Measurements from ENCODE around the gene VOPP1.

Gene VOPP1

GRCh38 chr7:55467047-55467593, 105.2 kb downstream of the VOPP1 start:
- Histone ChIP-seq H2AFZ (ENCODE audit: low read depth) (no peak overlapping the region), H3K36me3 (ENCODE audit: insufficient read depth) (no peaks in the 10 kb centered on the region; the same call in 1 of the 2 replicates), H3K4me1 (ENCODE audit: low read depth, poor library complexity, severe bottlenecking) (peaks cover 71% of the 10 kb centered on the region), H3K9ac (no peak overlapping the region), H3K27ac (no peak overlapping the region; the same call in 1 of the 2 replicates), H4K20me1 (ENCODE audit: insufficient read depth) (no peaks in the 10 kb centered on the region), H3K79me2 (ENCODE audit: insufficient read depth, low read depth) (peaks cover 7% of the 10 kb centered on the region; the same call in 1 of the 2 replicates), H3K27me3 (ENCODE audit: insufficient read depth, low read depth) (no peaks in the 10 kb centered on the region), H3K4me3 (IDR thresholded peaks at IDR 0.05; ENCODE audit: insufficient read depth, low read depth, low read length) (no peak overlapping the region), H3K4me2 (no peak overlapping the region; the same call in 1 of the 2 replicates)
- no peak for TF ChIP-seq CTCF (conservative IDR thresholded peaks at IDR 0.05; ENCODE audit: low read depth, low read length)

GRCh38 chr7:55465691-55466090, 106.6 kb downstream of the VOPP1 start:
- H3K36me3 ChIP-seq (ENCODE audit: insufficient read depth) = no peaks in the 10 kb centered on the region; the same call in 1 of the 2 replicates
- H3K4me2 ChIP-seq = no peak overlapping the region
- H3K27ac ChIP-seq = no peak overlapping the region
- no peak for TF ChIP-seq CTCF (conservative IDR thresholded peaks at IDR 0.05; ENCODE audit: low read depth, low read length)
- no peaks in the 10 kb centered on the region for H3K27me3 ChIP-seq (ENCODE audit: insufficient read depth, low read depth)
- peaks cover 7% of the 10 kb centered on the region; the same call in 1 of the 2 replicates for H3K79me2 ChIP-seq (ENCODE audit: insufficient read depth, low read depth)
- H3K4me3 ChIP-seq (IDR thresholded peaks at IDR 0.05; ENCODE audit: insufficient read depth, low read depth, low read length) = no peak overlapping the region
- no peaks in the 10 kb centered on the region for H4K20me1 ChIP-seq (ENCODE audit: insufficient read depth)
- H3K9ac ChIP-seq = no peak overlapping the region
- H3K4me1 ChIP-seq (ENCODE audit: low read depth, poor library complexity, severe bottlenecking) = peaks cover 70% of the 10 kb centered on the region
- H2AFZ ChIP-seq (ENCODE audit: low read depth) = no peak overlapping the region

GRCh38 chr7:55464422-55464821, 107.9 kb downstream of the VOPP1 start:
- Histone ChIP-seq H3K79me2 (ENCODE audit: insufficient read depth, low read depth) (peaks cover 7% of the 10 kb centered on the region; the same call in 1 of the 2 replicates), H4K20me1 (ENCODE audit: insufficient read depth) (no peaks in the 10 kb centered on the region), H3K4me1 (ENCODE audit: low read depth, poor library complexity, severe bottlenecking) (peaks cover 57% of the 10 kb centered on the region), H3K27ac (no peak overlapping the region), H3K36me3 (ENCODE audit: insufficient read depth) (no peaks in the 10 kb centered on the region; the same call in 1 of the 2 replicates), H3K27me3 (ENCODE audit: insufficient read depth, low read depth) (no peaks in the 10 kb centered on the region), H3K9ac (no peak overlapping the region), H3K4me3 (IDR thresholded peaks at IDR 0.05; ENCODE audit: insufficient read depth, low read depth, low read length) (no peak overlapping the region), H3K4me2 (no peak overlapping the region), H2AFZ (ENCODE audit: low read depth) (no peak overlapping the region)
- TF ChIP-seq CTCF (conservative IDR thresholded peaks at IDR 0.05; ENCODE audit: low read depth, low read length) = no peak

- Histone ChIP-seq H3K4me3 (IDR thresholded peaks at IDR 0.05; ENCODE audit: insufficient read depth, low read depth, low read length) (no peak overlapping the region), H3K4me2 (no peak overlapping the region), H3K79me2 (ENCODE audit: insufficient read depth, low read depth) (peaks cover 7% of the 10 kb centered on the region; the same call in 1 of the 2 replicates), H3K27me3 (ENCODE audit: insufficient read depth, low read depth) (no peaks in the 10 kb centered on the region), H3K4me1 (ENCODE audit: low read depth, poor library complexity, severe bottlenecking) (peaks cover 52% of the 10 kb centered on the region), H3K27ac (no peak overlapping the region), H3K36me3 (ENCODE audit: insufficient read depth) (no peaks in the 10 kb centered on the region; the same call in 1 of the 2 replicates), H4K20me1 (ENCODE audit: insufficient read depth) (no peaks in the 10 kb centered on the region), H2AFZ (ENCODE audit: low read depth) (no peak overlapping the region), H3K9ac (no peak overlapping the region)
- TF ChIP-seq CTCF (conservative IDR thresholded peaks at IDR 0.05; ENCODE audit: low read depth, low read length) = no peak
Measured at GRCh38 chr7:55463686-55464262, 108.5 kb downstream of the VOPP1 start.
